ENCODE data around the gene DOCK6. TPM values are rescaled to one million over a fixed set of nuclear protein-coding genes. Genes with fewer than 3 reads are reported as not detected.

The DOCK6 gene
- total and polyA plus RNA-seq, 10 of the 15 experiments (the other 5 are each of a cell fraction or from before 2014, with no cell fraction given) = 0.76 to 24.8 (median 4.7) TPM

GRCh38 chr19:11251217-11251616, 11.1 kb downstream of the DOCK6 start:
- in situ Hi-C loops (cut with MboI) = no loop called here
- no peaks in the 10 kb centered on the region for H3K27me3 ChIP-seq (replicated peaks in 1 of 2; ENCODE audit: control insufficient read depth in 2 of 2, insufficient read depth in 2 of 2, low read length in 1 of 2)
- H3K27ac ChIP-seq (ENCODE audit: control insufficient read depth, insufficient read depth) = no peak overlapping the region
- H3K4me3 ChIP-seq = no peak overlapping the region
- ChIA-PET SMC1A (ENCODE audit: uncharacterized antibody, unreplicated experiment) (no interaction called here), POLR2A (no interaction called here), RAD21 (ENCODE audit: unreplicated experiment) (no interaction called here), CTCF (no interaction called here)
- no peaks in the 10 kb centered on the region for H3K9me3 ChIP-seq (replicated peaks; ENCODE audit: control insufficient read depth, insufficient read depth, low read length)
- H3K4me1 ChIP-seq (ENCODE audit: control insufficient read depth, insufficient read depth, low read length) = no peaks in the 10 kb centered on the region
- no peaks in the 10 kb centered on the region; the same call in 1 of the 2 replicates for H4K20me1 ChIP-seq (ENCODE audit: control insufficient read depth, insufficient read depth)
- no peak for FAIRE-seq
- H2AFZ ChIP-seq (ENCODE audit: control insufficient read depth, low read depth, low read length) = no peak overlapping the region
- TF ChIP-seq RFX5 (IDR thresholded peaks at IDR 0.05; ENCODE audit: low read depth, low read length) (peak; percentile 76), CREB1 (IDR thresholded peaks at IDR 0.05; ENCODE audit: low read depth) (0 out of 2 replicates have a peak, but pooled peaks have one; percentile 17), E4F1 (IDR thresholded peaks at IDR 0.05; ENCODE audit: borderline replicate concordance, partially characterized antibody) (no peak), DPF2 (IDR thresholded peaks at IDR 0.05) (no peak)
- H3K79me2 ChIP-seq (ENCODE audit: control insufficient read depth, insufficient read depth, low read length) = no peaks in the 10 kb centered on the region
- no peak overlapping the region for H3K4me2 ChIP-seq (ENCODE audit: control insufficient read depth, insufficient read depth)
- peaks cover 0 to 2% of the 10 kb centered on the region in 2 experiments; a peak in 2 of 4 replicates for H3K36me3 ChIP-seq (ENCODE audit: control insufficient read depth in 2 of 2, insufficient read depth in 2 of 2, low read length in 1 of 2)
- no peak overlapping the region for H3K9ac ChIP-seq (ENCODE audit: control insufficient read depth, insufficient read depth, low read length)
- BruUV-seq (replicated peaks) = no TSS peak
- 73% methylated on average over 4 of the region's 4 CpGs for WGBS (ENCODE audit: insufficient coverage, insufficient replicate concordance, low lambda C conversion rate, missing lambda C conversion rate)
- intact Hi-C loops (cut with micrococcal nuclease; ENCODE audit: unreplicated experiment) = no loop called here
- DNase-seq (ENCODE audit: low read depth, low spot score) = no peak
- ATAC-seq = no peak

GRCh38 chr19:11248852-11249251, 13.5 kb downstream of the DOCK6 start:
- SMC1A ChIA-PET (ENCODE audit: uncharacterized antibody, unreplicated experiment) = no interaction called here
- no peak overlapping the region for H3K4me2 ChIP-seq (ENCODE audit: control insufficient read depth, insufficient read depth)

More at GRCh38 chr19:11248852-11249251, 13.5 kb downstream of the DOCK6 start:
- H3K79me2 ChIP-seq (ENCODE audit: control insufficient read depth, insufficient read depth, low read length) = no peaks in the 10 kb centered on the region
- H3K36me3 ChIP-seq (ENCODE audit: control insufficient read depth in 2 of 2, insufficient read depth in 2 of 2, low read length in 1 of 2) = peaks cover 0 to 2% of the 10 kb centered on the region in 2 experiments; a peak in 2 of 4 replicates
- no peak for ATAC-seq
- RAD21 ChIA-PET (ENCODE audit: unreplicated experiment) = no interaction called here
- H4K20me1 ChIP-seq (ENCODE audit: control insufficient read depth, insufficient read depth) = no peaks in the 10 kb centered on the region; the same call in 1 of the 2 replicates
- CTCF ChIA-PET = no interaction called here
- no TSS peak for BruUV-seq (replicated peaks)
- WGBS (ENCODE audit: insufficient coverage, insufficient replicate concordance, low lambda C conversion rate, missing lambda C conversion rate) = 96% methylated on average over 2 of the region's 2 CpGs
- H3K27ac ChIP-seq (ENCODE audit: control insufficient read depth, insufficient read depth) = no peak overlapping the region
- H3K4me3 ChIP-seq = no peak overlapping the region
- H2AFZ ChIP-seq (ENCODE audit: control insufficient read depth, low read depth, low read length) = no peak overlapping the region
- H3K9me3 ChIP-seq (replicated peaks; ENCODE audit: control insufficient read depth, insufficient read depth, low read length) = no peaks in the 10 kb centered on the region
- no peak for TF ChIP-seq ZNF687 (IDR thresholded peaks at IDR 0.05)
- H3K4me1 ChIP-seq (ENCODE audit: control insufficient read depth, insufficient read depth, low read length) = no peaks in the 10 kb centered on the region
- POLR2A ChIA-PET = no interaction called here
- intact Hi-C loops (cut with micrococcal nuclease; ENCODE audit: unreplicated experiment) (no loop called here), in situ Hi-C loops (cut with MboI) (no loop called here)
- no peak for DNase-seq (ENCODE audit: low read depth, low spot score)
- H3K27me3 ChIP-seq (replicated peaks in 1 of 2; ENCODE audit: control insufficient read depth in 2 of 2, insufficient read depth in 2 of 2, low read length in 1 of 2) = no peaks in the 10 kb centered on the region
- H3K9ac ChIP-seq (ENCODE audit: control insufficient read depth, insufficient read depth, low read length) = no peak overlapping the region
- no peak for FAIRE-seq
